HEK293T (cell line): ENCODE data around the gene CMKLR1.

Source experiments
- CTBP1 ChIP-seq: fragments of 450-650 bp; IDR thresholded peaks from 2 replicates; pipeline ENCODE4 v1.6.1; 2016; ENCODE audit warnings: borderline replicate concordance
- ELF4 ChIP-seq: fragments of 450-650 bp; IDR thresholded peaks from 2 replicates; pipeline ENCODE4 v1.6.1; 2017; ENCODE audit warnings: antibody characterized with exemption
- FOXA1 ChIP-seq: fragments of 450-650 bp; IDR thresholded peaks from 2 replicates; pipeline ENCODE4 v1.6.1; 2016; ENCODE audit warnings: mild to moderate bottlenecking
- SP1 ChIP-seq: fragments of 450-650 bp; IDR thresholded peaks from 2 replicates; pipeline ENCODE4 v1.6.1; 2017
- TARDBP ChIP-seq: fragments of 450-650 bp; IDR thresholded peaks from 2 replicates; pipeline ENCODE4 v1.6.1; 2016
- ZNF384 ChIP-seq: fragments of 450-650 bp; IDR thresholded peaks from 2 replicates; pipeline ENCODE4 v1.6.1; 2016
- TF ChIP-seq, protein P1 (sequence below): fragments of 450-650 bp; IDR thresholded peaks from 2 replicates; pipeline ENCODE4 v1.6.1; 2016

DNA sequence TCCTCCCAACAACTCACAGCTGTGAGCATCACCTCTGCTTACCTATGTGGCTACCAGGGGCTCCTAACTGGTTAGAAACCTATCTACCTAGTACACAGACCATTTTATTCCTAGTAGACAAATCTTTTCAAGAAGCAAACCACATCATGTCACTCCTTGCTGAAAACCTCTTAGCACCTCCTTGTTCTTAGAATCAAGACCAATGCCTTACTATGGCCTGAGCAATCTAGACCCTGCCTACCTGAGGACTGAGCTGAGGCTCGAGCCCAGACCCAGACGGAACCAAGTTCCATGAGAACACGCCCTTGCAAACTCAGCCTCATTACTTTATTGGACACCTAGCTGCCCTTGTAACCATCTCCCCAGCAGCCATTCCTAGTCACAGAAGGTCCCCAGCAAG is 32.6 kb downstream of the CMKLR1 start:
- no peak for TF ChIP-seq ELF4
- no peak for TF ChIP-seq TARDBP
- no peak for TF ChIP-seq ZNF384
- TF ChIP-seq CTBP1, result no peak
- TF ChIP-seq, protein P1, sequence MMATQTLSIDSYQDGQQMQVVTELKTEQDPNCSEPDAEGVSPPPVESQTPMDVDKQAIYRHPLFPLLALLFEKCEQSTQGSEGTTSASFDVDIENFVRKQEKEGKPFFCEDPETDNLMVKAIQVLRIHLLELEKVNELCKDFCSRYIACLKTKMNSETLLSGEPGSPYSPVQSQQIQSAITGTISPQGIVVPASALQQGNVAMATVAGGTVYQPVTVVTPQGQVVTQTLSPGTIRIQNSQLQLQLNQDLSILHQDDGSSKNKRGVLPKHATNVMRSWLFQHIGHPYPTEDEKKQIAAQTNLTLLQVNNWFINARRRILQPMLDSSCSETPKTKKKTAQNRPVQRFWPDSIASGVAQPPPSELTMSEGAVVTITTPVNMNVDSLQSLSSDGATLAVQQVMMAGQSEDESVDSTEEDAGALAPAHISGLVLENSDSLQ, result no peak
- no peak for TF ChIP-seq SP1
- no peak for TF ChIP-seq FOXA1
